K562 (cell line): ENCODE results near the gene DPM2. TPM values are rescaled to one million over a fixed set of nuclear protein-coding genes. Genes with fewer than 3 reads are reported as not detected.
A peak's percentile ranks its signal among the peaks of the same experiment; 100 is the strongest.

Experiments
- SAFB2 ChIP-seq: fragments of 200-400 bp; formaldehyde crosslinking; IDR thresholded peaks from 2 replicates; pipeline ENCODE4 v1.6.1; 2018; ENCODE audit warnings: borderline replicate concordance, low read length, low read depth, moderate library complexity; ENCODE audit not compliant: severe bottlenecking
- ZNF184 ChIP-seq: sonication (generic); formaldehyde crosslinking; IDR thresholded peaks from 2 replicates; pipeline ENCODE4 v1.5.0; 2020; ENCODE audit warnings: missing genetic modification reagents
- ZNF239 ChIP-seq: fragments of 250-450 bp; sonication (Bioruptor Pico); IDR thresholded peaks from 2 replicates; pipeline ENCODE4 v1.4.0; 2020; ENCODE audit warnings: mild to moderate bottlenecking
- ZNF766 ChIP-seq: fragments of 200-800 bp; sonication (Bioruptor generic); conservative IDR thresholded peaks from 2 replicates; pipeline ENCODE4 v1.6.1; 2016; ENCODE audit warnings: missing genetic modification characterization, missing compliant biosample characterization
- polyA plus RNA-seq, 8 experiments: library from polyadenylated mRNA; depleted of rRNA in 4 of 8; stranded (reverse) in 5 of 8; unstranded in 3 of 8; fragments of >200 nt; fragmentation: Nextera tagmentation in 2 of 8; fragmentation: Illumina TruSeq in 1 of 8; extraction: Ambion mirVana in 2 of 8; extraction: Trizol in 1 of 8; gene quantifications; 2 replicates each; pipeline versions ENCODE4 v1.2.1 to v1.2.3, GENCODE V29; 2011 to 2014; ENCODE audit warnings: inconsistent platforms in 1 of 8, missing spikeins in 1 of 8
- total RNA-seq, 7 experiments: library from RNA; depleted of rRNA in 6 of 7; stranded (reverse); fragments of >200 nt in 6 of 7; fragmentation: Illumina TruSeq in 2 of 7; extraction: Trizol in 2 of 7; gene quantifications; 2 replicates each; pipeline versions ENCODE4 v1.2.1 to v1.2.3, GENCODE V29; 2011 to 2021; ENCODE audit warnings: low replicate concordance in 1 of 7
- TF ChIP-seq, protein P1 (sequence below): sonication (generic); formaldehyde crosslinking; IDR thresholded peaks from 2 replicates; pipeline ENCODE4 v1.8.0; 2023; ENCODE audit warnings: missing genetic modification reagents, mild to moderate bottlenecking, borderline replicate concordance
- TF ChIP-seq, protein P2 (sequence below): sonication (generic); formaldehyde crosslinking; IDR thresholded peaks from 2 replicates; pipeline ENCODE4 v1.8.1; 2023; ENCODE audit warnings: mild to moderate bottlenecking, missing genetic modification reagents
- TF ChIP-seq, protein P3 (sequence below): fragments of 450-650 bp; IDR thresholded peaks from 2 replicates; pipeline ENCODE4 v1.6.1; 2016; ENCODE audit warnings: mild to moderate bottlenecking, moderate library complexity

The DPM2 gene
- total and polyA plus RNA-seq, 9 of the 15 experiments (the other 6 are each of a cell fraction or from before 2014, with no cell fraction given) = 43.5 to 126 (median 71.1) TPM

DNA sequence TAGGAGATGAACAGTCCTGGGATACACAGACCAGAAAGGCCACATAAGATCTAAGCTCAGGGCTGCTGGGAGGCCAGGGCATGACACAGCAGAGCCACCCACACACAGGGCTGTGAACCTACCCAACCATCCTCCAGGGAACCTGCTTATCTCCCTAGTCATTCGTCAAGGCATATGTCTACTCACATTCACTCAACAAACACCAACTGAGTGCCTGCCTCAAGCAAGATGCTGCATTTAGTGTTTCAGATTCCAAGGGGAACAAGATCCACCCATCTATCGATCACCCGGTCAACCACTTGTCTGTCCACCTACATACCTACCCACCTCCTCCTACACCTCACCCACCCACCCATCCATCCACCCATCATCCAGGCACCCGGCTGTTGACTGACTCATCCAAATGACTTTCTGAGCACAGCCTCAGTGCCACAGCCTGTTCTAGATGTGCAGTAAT, 1.9 kb downstream of the DPM2 start (continued):
- TF ChIP-seq, protein P1, sequence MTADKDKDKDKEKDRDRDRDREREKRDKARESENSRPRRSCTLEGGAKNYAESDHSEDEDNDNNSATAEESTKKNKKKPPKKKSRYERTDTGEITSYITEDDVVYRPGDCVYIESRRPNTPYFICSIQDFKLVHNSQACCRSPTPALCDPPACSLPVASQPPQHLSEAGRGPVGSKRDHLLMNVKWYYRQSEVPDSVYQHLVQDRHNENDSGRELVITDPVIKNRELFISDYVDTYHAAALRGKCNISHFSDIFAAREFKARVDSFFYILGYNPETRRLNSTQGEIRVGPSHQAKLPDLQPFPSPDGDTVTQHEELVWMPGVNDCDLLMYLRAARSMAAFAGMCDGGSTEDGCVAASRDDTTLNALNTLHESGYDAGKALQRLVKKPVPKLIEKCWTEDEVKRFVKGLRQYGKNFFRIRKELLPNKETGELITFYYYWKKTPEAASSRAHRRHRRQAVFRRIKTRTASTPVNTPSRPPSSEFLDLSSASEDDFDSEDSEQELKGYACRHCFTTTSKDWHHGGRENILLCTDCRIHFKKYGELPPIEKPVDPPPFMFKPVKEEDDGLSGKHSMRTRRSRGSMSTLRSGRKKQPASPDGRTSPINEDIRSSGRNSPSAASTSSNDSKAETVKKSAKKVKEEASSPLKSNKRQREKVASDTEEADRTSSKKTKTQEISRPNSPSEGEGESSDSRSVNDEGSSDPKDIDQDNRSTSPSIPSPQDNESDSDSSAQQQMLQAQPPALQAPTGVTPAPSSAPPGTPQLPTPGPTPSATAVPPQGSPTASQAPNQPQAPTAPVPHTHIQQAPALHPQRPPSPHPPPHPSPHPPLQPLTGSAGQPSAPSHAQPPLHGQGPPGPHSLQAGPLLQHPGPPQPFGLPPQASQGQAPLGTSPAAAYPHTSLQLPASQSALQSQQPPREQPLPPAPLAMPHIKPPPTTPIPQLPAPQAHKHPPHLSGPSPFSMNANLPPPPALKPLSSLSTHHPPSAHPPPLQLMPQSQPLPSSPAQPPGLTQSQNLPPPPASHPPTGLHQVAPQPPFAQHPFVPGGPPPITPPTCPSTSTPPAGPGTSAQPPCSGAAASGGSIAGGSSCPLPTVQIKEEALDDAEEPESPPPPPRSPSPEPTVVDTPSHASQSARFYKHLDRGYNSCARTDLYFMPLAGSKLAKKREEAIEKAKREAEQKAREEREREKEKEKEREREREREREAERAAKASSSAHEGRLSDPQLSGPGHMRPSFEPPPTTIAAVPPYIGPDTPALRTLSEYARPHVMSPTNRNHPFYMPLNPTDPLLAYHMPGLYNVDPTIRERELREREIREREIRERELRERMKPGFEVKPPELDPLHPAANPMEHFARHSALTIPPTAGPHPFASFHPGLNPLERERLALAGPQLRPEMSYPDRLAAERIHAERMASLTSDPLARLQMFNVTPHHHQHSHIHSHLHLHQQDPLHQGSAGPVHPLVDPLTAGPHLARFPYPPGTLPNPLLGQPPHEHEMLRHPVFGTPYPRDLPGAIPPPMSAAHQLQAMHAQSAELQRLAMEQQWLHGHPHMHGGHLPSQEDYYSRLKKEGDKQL = no peak
- TF ChIP-seq, protein P2, sequence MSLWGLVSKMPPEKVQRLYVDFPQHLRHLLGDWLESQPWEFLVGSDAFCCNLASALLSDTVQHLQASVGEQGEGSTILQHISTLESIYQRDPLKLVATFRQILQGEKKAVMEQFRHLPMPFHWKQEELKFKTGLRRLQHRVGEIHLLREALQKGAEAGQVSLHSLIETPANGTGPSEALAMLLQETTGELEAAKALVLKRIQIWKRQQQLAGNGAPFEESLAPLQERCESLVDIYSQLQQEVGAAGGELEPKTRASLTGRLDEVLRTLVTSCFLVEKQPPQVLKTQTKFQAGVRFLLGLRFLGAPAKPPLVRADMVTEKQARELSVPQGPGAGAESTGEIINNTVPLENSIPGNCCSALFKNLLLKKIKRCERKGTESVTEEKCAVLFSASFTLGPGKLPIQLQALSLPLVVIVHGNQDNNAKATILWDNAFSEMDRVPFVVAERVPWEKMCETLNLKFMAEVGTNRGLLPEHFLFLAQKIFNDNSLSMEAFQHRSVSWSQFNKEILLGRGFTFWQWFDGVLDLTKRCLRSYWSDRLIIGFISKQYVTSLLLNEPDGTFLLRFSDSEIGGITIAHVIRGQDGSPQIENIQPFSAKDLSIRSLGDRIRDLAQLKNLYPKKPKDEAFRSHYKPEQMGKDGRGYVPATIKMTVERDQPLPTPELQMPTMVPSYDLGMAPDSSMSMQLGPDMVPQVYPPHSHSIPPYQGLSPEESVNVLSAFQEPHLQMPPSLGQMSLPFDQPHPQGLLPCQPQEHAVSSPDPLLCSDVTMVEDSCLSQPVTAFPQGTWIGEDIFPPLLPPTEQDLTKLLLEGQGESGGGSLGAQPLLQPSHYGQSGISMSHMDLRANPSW (CRISPR knock-in tag) = no peak
- TF ChIP-seq, protein P3, sequence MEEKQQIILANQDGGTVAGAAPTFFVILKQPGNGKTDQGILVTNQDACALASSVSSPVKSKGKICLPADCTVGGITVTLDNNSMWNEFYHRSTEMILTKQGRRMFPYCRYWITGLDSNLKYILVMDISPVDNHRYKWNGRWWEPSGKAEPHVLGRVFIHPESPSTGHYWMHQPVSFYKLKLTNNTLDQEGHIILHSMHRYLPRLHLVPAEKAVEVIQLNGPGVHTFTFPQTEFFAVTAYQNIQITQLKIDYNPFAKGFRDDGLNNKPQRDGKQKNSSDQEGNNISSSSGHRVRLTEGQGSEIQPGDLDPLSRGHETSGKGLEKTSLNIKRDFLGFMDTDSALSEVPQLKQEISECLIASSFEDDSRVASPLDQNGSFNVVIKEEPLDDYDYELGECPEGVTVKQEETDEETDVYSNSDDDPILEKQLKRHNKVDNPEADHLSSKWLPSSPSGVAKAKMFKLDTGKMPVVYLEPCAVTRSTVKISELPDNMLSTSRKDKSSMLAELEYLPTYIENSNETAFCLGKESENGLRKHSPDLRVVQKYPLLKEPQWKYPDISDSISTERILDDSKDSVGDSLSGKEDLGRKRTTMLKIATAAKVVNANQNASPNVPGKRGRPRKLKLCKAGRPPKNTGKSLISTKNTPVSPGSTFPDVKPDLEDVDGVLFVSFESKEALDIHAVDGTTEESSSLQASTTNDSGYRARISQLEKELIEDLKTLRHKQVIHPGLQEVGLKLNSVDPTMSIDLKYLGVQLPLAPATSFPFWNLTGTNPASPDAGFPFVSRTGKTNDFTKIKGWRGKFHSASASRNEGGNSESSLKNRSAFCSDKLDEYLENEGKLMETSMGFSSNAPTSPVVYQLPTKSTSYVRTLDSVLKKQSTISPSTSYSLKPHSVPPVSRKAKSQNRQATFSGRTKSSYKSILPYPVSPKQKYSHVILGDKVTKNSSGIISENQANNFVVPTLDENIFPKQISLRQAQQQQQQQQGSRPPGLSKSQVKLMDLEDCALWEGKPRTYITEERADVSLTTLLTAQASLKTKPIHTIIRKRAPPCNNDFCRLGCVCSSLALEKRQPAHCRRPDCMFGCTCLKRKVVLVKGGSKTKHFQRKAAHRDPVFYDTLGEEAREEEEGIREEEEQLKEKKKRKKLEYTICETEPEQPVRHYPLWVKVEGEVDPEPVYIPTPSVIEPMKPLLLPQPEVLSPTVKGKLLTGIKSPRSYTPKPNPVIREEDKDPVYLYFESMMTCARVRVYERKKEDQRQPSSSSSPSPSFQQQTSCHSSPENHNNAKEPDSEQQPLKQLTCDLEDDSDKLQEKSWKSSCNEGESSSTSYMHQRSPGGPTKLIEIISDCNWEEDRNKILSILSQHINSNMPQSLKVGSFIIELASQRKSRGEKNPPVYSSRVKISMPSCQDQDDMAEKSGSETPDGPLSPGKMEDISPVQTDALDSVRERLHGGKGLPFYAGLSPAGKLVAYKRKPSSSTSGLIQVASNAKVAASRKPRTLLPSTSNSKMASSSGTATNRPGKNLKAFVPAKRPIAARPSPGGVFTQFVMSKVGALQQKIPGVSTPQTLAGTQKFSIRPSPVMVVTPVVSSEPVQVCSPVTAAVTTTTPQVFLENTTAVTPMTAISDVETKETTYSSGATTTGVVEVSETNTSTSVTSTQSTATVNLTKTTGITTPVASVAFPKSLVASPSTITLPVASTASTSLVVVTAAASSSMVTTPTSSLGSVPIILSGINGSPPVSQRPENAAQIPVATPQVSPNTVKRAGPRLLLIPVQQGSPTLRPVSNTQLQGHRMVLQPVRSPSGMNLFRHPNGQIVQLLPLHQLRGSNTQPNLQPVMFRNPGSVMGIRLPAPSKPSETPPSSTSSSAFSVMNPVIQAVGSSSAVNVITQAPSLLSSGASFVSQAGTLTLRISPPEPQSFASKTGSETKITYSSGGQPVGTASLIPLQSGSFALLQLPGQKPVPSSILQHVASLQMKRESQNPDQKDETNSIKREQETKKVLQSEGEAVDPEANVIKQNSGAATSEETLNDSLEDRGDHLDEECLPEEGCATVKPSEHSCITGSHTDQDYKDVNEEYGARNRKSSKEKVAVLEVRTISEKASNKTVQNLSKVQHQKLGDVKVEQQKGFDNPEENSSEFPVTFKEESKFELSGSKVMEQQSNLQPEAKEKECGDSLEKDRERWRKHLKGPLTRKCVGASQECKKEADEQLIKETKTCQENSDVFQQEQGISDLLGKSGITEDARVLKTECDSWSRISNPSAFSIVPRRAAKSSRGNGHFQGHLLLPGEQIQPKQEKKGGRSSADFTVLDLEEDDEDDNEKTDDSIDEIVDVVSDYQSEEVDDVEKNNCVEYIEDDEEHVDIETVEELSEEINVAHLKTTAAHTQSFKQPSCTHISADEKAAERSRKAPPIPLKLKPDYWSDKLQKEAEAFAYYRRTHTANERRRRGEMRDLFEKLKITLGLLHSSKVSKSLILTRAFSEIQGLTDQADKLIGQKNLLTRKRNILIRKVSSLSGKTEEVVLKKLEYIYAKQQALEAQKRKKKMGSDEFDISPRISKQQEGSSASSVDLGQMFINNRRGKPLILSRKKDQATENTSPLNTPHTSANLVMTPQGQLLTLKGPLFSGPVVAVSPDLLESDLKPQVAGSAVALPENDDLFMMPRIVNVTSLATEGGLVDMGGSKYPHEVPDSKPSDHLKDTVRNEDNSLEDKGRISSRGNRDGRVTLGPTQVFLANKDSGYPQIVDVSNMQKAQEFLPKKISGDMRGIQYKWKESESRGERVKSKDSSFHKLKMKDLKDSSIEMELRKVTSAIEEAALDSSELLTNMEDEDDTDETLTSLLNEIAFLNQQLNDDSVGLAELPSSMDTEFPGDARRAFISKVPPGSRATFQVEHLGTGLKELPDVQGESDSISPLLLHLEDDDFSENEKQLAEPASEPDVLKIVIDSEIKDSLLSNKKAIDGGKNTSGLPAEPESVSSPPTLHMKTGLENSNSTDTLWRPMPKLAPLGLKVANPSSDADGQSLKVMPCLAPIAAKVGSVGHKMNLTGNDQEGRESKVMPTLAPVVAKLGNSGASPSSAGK = no peak
- no peak for TF ChIP-seq ZNF184 (CRISPR knock-in tag)
- TF ChIP-seq SAFB2 = no peak
- TF ChIP-seq ZNF239 = no peak
- 0 out of 2 replicates have a peak, but pooled peaks have one; percentile 32 for TF ChIP-seq ZNF766 (CRISPR knock-in tag)
